Measurements from ENCODE around the gene PCTP. TPM values are rescaled to one million over a fixed set of nuclear protein-coding genes. Genes with fewer than 3 reads are reported as not detected.

The PCTP gene
- total and polyA plus RNA-seq, 9 of the 15 experiments (the other 6 are each of a cell fraction or from before 2014, with no cell fraction given): 10.9 to 62.3 (median 41.2) TPM

DNA sequence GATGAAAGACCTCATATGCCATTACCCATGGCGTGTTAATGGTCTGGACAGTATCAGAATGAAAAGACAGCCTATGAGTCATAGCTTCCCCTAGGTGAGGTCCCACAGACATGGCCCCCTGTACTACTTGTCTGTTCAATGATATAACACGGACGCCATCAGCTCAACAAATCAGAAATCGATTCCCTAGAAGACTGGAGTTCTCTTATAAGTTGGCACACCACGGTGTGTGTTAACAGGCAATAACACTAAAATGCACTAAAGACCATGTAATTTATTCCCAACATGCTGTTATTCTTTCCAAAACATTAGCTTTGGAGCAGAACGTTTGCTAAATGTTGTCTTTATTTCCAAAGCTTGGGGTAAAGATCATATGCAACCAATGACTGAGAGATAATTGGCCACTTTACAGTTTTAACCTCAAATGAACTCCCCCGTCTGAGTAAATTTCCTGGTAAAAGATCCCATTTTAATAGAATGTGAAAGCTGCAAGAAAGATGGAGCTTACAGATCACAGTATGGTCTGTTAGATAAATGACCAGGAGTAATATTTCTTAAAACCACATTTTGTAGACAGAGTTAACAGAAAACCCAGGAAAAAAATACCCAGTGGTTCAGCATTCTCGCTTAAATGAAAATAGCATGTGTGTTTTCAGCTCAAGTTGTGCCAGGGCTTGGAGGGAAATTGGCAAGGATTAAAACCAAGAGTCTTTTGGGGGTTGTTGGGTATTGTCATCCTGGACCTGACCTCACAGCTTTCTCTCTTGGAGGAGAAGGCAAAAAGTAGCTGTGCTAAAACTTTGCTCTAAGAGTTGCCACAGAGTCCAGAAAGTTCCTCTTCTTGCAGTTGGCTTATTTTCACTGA is 65.9 kb downstream of the PCTP start (continued):
- TF ChIP-seq, protein P1, sequence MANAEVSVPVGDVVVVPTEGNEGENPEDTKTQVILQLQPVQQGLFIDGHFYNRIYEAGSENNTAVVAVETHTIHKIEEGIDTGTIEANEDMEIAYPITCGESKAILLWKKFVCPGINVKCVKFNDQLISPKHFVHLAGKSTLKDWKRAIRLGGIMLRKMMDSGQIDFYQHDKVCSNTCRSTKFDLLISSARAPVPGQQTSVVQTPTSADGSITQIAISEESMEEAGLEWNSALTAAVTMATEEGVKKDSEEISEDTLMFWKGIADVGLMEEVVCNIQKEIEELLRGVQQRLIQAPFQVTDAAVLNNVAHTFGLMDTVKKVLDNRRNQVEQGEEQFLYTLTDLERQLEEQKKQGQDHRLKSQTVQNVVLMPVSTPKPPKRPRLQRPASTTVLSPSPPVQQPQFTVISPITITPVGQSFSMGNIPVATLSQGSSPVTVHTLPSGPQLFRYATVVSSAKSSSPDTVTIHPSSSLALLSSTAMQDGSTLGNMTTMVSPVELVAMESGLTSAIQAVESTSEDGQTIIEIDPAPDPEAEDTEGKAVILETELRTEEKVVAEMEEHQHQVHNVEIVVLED (CRISPR knock-in tag; IDR thresholded peaks at IDR 0.05): no peak
- TF ChIP-seq CAMTA2 (CRISPR knock-in tag; conservative IDR thresholded peaks at IDR 0.05) (no peak), ZNF507 (tag; conservative IDR thresholded peaks at IDR 0.05) (no peak), TEAD4 (IDR thresholded peaks at IDR 0.05; ENCODE audit: low read length) (peak; percentile 96), TEAD4 (CRISPR knock-in tag; IDR thresholded peaks at IDR 0.05; ENCODE audit: borderline replicate concordance) (no peak), NRF1 (conservative IDR thresholded peaks at IDR 0.05 in 1 of 2, IDR thresholded peaks at IDR 0.05 in 1 of 2) (no peak), XRCC3 (IDR thresholded peaks at IDR 0.05) (no peak), GTF2A2 (tag; IDR thresholded peaks at IDR 0.05) (no peak), CHD1 (IDR thresholded peaks at IDR 0.05; ENCODE audit: low read length) (no peak), NEUROD1 (IDR thresholded peaks at IDR 0.05; ENCODE audit: borderline replicate concordance, low read depth, low read length, partially characterized antibody) (no peak), CHCHD3 (CRISPR knock-in tag; IDR thresholded peaks at IDR 0.05) (no peak), ZNF175 (CRISPR knock-in tag; IDR thresholded peaks at IDR 0.05; ENCODE audit: low read depth) (no peak), CBFB (CRISPR knock-in tag; IDR thresholded peaks at IDR 0.05) (no peak), MCM7 (IDR thresholded peaks at IDR 0.05) (no peak)
- TF ChIP-seq, protein P2, sequence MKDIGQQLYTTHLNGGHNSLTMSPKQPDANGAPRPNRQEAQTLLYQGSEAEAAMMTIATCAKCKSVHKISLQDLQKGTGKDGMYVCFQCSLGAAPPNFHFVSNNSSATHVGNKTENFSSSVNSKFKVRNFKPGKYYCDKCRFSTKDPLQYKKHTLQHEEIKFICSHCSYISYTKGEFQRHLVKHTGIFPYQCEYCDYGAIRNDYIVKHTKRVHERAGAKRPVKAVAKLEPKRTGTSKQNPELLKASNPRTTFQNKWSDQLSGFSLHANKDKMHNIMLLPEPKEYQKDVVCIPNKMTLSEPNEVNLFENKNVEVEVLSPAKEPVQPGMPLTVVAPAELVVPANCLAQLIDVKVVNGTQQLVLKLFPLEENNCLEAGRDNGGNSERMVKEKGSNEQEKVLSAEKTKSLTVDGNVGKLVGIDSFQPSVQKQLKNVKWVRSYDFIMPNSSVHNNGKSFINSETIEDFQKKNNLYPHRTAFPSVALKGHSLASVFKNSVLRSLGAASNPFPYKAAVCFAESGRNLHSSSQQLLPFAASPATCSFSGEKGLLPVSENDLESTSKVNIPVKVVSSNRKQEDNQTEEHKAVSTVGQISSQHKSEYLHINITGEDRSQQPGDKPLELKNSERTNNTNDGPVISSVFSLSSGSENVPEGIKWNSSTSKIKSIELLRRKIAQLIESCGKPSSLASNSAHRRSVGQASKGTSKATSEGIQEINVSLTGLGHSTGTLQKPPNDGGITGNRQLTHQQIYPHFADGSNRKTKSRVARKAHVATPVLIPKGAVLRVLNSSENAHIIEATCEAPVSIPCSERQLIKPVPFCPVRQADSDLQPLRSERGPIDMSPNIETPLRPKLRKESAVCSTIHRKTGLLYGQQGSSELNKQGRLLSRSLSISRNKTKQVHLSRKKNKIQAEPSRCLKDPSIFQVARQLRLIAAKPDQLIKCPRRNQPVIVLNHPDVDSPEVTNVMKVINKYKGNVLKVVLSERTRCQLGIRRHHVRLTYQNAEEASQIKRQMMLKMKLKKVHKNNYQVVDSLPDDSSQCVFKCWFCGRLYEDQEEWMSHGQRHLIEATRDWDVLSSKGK (CRISPR knock-in tag; IDR thresholded peaks at IDR 0.05): no peak
- TF ChIP-seq, protein P3, sequence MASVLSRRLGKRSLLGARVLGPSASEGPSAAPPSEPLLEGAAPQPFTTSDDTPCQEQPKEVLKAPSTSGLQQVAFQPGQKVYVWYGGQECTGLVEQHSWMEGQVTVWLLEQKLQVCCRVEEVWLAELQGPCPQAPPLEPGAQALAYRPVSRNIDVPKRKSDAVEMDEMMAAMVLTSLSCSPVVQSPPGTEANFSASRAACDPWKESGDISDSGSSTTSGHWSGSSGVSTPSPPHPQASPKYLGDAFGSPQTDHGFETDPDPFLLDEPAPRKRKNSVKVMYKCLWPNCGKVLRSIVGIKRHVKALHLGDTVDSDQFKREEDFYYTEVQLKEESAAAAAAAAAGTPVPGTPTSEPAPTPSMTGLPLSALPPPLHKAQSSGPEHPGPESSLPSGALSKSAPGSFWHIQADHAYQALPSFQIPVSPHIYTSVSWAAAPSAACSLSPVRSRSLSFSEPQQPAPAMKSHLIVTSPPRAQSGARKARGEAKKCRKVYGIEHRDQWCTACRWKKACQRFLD (CRISPR knock-in tag; IDR thresholded peaks at IDR 0.05): no peak; the same call in 1 of the 2 replicates
